Measurements from ENCODE around the gene HNRNPC.

DNA sequence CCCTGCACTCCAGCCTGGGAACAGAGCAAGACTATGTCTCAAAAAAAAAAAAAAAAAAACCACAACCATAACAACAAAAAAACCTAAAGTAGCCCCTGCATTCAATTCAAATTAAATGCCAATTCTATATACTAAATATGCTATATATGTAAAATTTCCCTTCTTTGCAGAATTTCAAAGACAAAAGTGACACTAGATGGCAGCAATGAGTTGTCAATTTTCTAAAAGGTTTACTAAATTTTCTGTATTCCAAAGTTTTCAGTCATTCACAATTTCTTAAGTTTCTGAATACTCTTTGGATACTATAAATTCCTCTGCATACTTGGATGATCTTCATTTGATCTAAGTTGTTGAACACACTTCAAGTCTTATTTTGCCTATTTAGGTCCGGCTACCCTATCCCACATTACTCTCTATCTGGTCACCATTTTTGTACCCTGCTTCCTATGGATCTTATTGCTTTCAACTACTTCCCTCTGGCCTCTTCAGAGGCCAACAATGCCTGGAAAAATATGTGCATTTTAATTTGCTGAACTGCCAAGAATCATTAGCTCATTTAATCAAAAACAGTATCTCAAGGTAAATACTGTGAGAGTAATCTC lies 27.9 kb downstream of the HNRNPC start:
- no peak for TF ChIP-seq POLR2A (IDR thresholded peaks at IDR 0.05; ENCODE audit: low read length)
- TF ChIP-seq SMC3 (IDR thresholded peaks at IDR 0.05), result no peak
- TF ChIP-seq, protein P1, sequence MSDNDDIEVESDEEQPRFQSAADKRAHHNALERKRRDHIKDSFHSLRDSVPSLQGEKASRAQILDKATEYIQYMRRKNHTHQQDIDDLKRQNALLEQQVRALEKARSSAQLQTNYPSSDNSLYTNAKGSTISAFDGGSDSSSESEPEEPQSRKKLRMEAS (IDR thresholded peaks at IDR 0.05), result no peak
- TF ChIP-seq SREBF2 (IDR thresholded peaks at IDR 0.05), result no peak
- peak; percentile 53 for TF ChIP-seq CTCF (IDR thresholded peaks at IDR 0.05)
- no peak for TF ChIP-seq RCOR1 (IDR thresholded peaks at IDR 0.05; ENCODE audit: low read depth, low read length)
- TF ChIP-seq RAD21 (conservative IDR thresholded peaks at IDR 0.05 in 1 of 2, IDR thresholded peaks at IDR 0.05 in 1 of 2), result peak; percentile 11 to 42; a peak in 1 of 5 replicates
- TF ChIP-seq HDAC2 (IDR thresholded peaks at IDR 0.05), result no peak
- no peak for TF ChIP-seq ESRRA (IDR thresholded peaks at IDR 0.05; ENCODE audit: borderline replicate concordance, low read length)
- no peak for TF ChIP-seq RNF2 (IDR thresholded peaks at IDR 0.05; ENCODE audit: borderline replicate concordance, low read depth)
- TF ChIP-seq BHLHE40 (IDR thresholded peaks at IDR 0.05; ENCODE audit: low read depth, low read length), result no peak
- no peak for TF ChIP-seq CEBPB (IDR thresholded peaks at IDR 0.05)
- TF ChIP-seq JUNB (IDR thresholded peaks at IDR 0.05), result no peak
